Measurements from ENCODE around the gene SFXN2. TPM values are rescaled to one million over a fixed set of nuclear protein-coding genes. Genes with fewer than 3 reads are reported as not detected.
A peak's percentile ranks its signal among the peaks of the same experiment; 100 is the strongest.

The SFXN2 gene
- total and polyA plus RNA-seq, 5 experiments from 2014 or later = 6.6 to 32.6 (median 16.5) TPM

DNA sequence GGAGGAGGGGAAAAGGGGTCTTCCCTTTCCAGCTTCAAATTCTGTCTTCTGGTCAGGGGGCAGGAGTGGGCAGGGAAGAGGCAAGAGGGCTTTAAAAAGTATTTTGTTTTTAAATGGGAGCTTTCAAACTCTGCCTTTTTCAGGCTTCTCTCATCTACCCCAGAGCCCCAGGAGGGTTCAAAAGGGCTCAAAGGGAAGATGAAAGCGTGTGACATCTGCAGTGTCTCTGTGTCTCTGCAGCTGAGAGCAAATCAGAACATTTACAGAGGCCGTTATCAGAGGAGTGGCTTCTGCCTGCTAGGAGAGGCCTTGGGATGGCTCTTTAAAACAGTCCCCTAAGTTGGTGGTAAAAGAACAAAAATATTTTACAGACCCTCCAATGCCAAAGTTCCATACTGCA is 39.9 kb upstream of the SFXN2 start:
- H3K4me3 Mint-ChIP-seq = peak overlapping the region; percentile 75 to 91 (median 87)
- DNase-seq = peak in 3 of 10 donors; percentile 33 to 37 (median 34)
- no peaks in the 10 kb centered on the region for H3K9me3 Mint-ChIP-seq
- peak overlapping the region; percentile 90 to 98 (median 96) for H3K27ac Mint-ChIP-seq
- POLR2A ChIA-PET = interaction anchor here (0.5 to 29.2 kb wide), 9 partner anchors 12 to 680 kb away, joined by 3 to 624 read pairs (median 7); partner anchors contain the start of genes ARL3, SFXN2, SUFU and TRIM8
- peak; percentile 69 for ATAC-seq
- no peaks in the 10 kb centered on the region for H3K27me3 Mint-ChIP-seq
- H3K4me1 Mint-ChIP-seq = peaks cover 23 to 78% (median 57%) of the 10 kb centered on the region in 4 donors
- H3K36me3 Mint-ChIP-seq = no peaks in the 10 kb centered on the region

DNA sequence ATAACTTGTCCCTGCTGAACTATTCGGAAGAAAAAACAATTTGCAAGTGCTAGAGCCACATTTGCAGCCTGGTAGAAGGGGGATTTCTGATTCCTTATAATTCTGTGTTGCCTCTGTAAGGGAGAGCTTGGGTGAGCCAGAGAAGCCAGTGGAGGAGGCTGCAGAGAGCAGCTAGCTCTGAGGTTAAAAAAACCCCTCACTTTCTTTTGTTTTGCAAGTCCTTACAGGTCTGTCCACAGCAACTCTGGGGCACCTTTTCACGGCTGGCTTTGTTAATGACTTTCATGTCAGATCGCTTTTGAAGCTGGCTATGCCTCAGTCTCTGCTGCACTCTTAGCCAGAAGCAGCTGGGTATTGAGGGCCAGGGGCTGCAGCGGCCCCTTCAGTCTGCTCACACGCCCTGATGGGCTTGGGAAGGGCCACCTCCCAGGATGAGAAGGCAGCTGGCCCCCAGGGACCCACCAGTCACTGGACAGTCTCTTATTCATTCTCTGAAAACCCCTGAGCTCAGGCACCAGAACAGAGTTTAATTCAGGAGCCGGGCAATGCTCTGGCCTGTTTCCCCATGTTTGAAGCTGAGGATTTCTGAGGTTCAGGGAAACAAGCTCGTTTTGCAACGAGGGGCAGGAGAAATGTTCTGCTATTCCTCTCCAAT is 39.3 kb upstream of the SFXN2 start:
- Mint-ChIP-seq H3K4me3 (peak overlapping the region; percentile 75 to 91 (median 87)), H3K27me3 (no peaks in the 10 kb centered on the region), H3K27ac (peak overlapping the region; percentile 90 to 98 (median 96)), H3K4me1 (peaks cover 23 to 73% (median 55%) of the 10 kb centered on the region in 4 donors), H3K9me3 (no peaks in the 10 kb centered on the region), H3K36me3 (no peaks in the 10 kb centered on the region)
- DNase-seq (peak in 3 of 10 donors; percentile 20 to 32 (median 31)), ATAC-seq (peak; percentile 13 to 18)
- POLR2A ChIA-PET = interaction anchor here (0.7 to 29.2 kb wide), 8 partner anchors 13 to 517 kb away, joined by 3 to 624 read pairs (median 14); partner anchors contain the start of genes ARL3, SFXN2, SUFU and TRIM8

DNA sequence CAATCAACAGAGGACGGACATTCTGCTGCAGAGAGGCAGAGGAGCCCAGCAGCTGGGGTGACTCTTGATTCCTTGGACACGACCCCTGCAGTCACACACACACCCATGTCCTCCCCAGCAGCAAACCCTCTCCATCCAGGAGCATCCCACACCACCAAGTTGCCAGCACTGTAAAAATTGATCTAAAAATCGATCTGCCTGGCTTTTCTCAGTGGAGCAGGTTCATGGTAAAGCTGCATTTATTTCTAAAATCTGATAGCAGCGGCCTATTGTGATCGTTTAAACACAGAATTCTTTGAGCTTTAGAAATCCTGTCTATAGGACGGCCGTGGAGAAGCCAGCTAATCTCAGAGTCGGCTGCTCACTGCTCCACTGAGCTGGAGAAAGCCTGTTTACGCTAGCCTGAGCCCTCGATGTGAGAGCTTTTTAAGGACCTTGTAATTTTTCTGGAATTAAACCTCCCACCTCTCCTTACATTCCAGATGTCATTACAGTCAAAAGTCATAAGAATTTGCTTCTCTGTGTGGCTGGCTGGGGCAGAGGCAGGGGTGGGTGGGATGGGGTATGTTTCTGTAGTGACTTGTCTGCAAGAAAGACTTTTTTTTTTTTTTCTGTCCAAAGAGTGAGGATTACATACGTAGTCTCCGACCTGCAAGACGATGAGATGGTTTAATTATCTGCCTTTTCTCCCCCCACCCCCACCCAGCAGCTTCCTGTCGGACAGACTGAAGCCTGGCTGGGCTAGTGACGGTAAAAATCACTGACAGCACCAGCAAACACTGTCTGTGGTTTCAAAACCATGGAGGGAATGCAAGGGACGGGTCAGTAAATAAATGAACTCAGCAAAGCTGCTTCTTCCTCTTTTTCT is 38.5 kb upstream of the SFXN2 start:
- Mint-ChIP-seq H3K4me3 (peak overlapping the region; percentile 16 to 91 (median 86)), H3K27me3 (no peaks in the 10 kb centered on the region), H3K27ac (peak overlapping the region; percentile 90 to 98 (median 96)), H3K9me3 (no peaks in the 10 kb centered on the region), H3K36me3 (no peaks in the 10 kb centered on the region), H3K4me1 (peaks cover 22 to 66% (median 51%) of the 10 kb centered on the region in 4 donors)
- DNase-seq = peak in 1 of 10 donors; percentile 14
- ATAC-seq = no peak
- POLR2A ChIA-PET = interaction anchor here (0.9 to 29.2 kb wide), 6 partner anchors 12 to 38 kb away, joined by 3 to 624 read pairs (median 22); partner anchors contain the start of genes ARL3, SFXN2 and TRIM8

DNA sequence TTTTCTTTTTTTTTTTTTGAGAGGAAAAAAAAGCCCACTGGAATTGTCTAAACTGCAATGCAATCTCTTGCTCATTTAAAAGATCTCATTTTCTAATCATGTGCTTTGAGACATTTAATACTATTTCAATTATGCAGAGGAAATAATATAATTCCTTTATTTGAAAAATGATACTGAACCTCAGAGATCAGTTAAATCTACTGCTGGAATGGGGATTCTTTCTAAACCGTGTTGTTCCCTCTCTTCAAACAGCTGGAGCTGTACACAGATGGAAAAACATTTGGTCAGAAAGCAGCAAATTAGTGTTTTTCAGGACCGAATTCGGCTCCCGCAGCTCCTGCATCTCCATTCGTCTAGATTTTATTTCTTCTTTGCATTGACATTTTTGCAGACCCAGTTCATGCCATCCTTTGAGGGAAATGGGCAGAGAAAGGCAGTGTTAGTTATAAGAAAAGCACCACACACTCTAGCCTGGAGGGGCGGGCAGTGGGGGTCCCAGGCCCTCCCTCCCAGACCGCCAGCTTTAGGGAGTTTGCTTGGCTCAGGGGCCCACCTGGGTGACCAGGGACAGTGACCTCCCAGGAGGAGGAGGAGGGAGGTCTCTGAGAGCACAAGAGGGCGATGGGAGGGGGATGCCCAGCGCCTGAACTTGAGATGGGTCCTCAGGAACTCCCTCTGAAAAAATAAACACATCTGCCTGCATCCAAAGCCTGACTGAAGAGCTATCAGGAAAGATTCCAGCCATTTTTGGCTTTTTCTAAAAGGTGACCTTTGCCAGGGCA is 37.7 kb upstream of the SFXN2 start:
- H3K36me3 Mint-ChIP-seq = no peaks in the 10 kb centered on the region
- peak overlapping the region in 8 of 10 donors; percentile 62 to 98 (median 96) for H3K27ac Mint-ChIP-seq
- no peak for ATAC-seq
- H3K4me1 Mint-ChIP-seq = peaks cover 24 to 66% (median 56%) of the 10 kb centered on the region in 4 donors
- peak overlapping the region in 8 of 10 donors; percentile 2 to 91 (median 31) for H3K4me3 Mint-ChIP-seq
- peak in 1 of 10 donors; percentile 4 for DNase-seq
- no peaks in the 10 kb centered on the region for H3K9me3 Mint-ChIP-seq
- H3K27me3 Mint-ChIP-seq = no peaks in the 10 kb centered on the region
- POLR2A ChIA-PET = interaction anchor here (0.9 to 29.2 kb wide), 5 partner anchors 15 to 38 kb away, joined by 3 to 624 read pairs (median 24); partner anchors contain the start of genes ARL3, SFXN2 and TRIM8

DNA sequence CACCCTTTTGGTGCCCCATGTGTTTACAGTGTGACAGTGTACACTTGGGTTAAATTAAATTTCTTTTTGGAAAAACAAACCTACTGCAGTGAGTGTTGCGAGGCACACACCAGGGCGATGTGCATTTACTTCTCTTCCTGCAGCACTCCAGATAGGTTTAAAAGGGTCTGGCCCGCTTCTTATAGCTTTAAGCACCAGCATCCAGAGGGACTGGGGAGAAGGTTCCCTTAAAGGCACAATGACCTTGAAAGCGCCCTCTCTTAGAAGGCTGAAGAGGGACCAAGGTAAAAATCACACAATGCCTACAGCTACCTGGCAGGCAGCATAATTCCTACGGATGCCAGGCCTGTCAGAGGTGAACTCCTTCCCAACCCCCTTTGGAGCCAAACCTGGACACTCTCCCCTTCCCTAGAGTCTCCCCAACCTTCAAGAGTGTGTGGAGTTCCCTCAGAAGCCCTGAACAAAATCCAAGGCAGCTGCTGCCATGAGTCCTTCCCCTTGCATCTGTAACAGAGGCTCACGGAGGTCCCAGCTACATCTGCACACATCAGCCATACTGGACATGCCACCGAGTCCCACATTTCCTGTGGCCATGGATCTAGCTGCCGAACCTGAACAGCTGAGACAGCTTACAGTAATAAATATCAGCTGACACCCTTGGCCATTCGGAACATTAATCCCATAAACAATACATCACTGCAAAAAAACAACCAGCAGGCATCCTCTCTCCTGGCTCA is 36.9 kb upstream of the SFXN2 start:
- Mint-ChIP-seq H3K4me3 (no peak overlapping the region), H3K4me1 (peaks cover 30 to 72% (median 63%) of the 10 kb centered on the region in 4 donors), H3K27me3 (no peaks in the 10 kb centered on the region), H3K27ac (peak overlapping the region in 8 of 10 donors; percentile 19 to 75 (median 58)), H3K36me3 (no peaks in the 10 kb centered on the region), H3K9me3 (no peaks in the 10 kb centered on the region)
- DNase-seq = peak in 1 of 10 donors; percentile 2
- POLR2A ChIA-PET = interaction anchor here (0.6 to 29.2 kb wide), 7 partner anchors 15 to 1615 kb away, joined by 3 to 624 read pairs (median 3); partner anchors contain the start of genes ARL3, NT5C2, SFXN2 and TRIM8
- no peak for ATAC-seq

DNA sequence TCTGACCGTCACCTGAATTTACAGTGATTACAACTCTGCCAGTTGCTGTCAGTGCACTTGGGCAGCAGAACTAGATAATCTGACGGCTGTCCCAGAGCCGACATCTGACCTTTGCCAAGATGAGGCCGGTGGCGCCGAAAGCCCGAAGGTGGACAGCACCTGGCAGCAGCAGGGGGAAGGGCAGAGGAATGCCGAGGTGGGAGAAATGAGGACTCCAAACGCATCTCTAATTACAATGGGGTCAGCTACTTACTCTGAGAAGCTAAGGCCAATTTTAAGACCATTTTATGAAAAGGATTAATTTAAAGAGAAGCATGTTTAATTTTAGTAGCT is 36.4 kb upstream of the SFXN2 start:
- H3K4me1 Mint-ChIP-seq = peaks cover 27 to 67% (median 59%) of the 10 kb centered on the region in 4 donors
- H3K27ac Mint-ChIP-seq = peak overlapping the region in 4 of 10 donors; percentile 32 to 75 (median 48)
- POLR2A ChIA-PET = interaction anchor here (0.6 to 29.2 kb wide), 5 partner anchors 16 to 1616 kb away, joined by 3 to 624 read pairs (median 3); partner anchors contain the start of genes NT5C2 and TRIM8

DNA sequence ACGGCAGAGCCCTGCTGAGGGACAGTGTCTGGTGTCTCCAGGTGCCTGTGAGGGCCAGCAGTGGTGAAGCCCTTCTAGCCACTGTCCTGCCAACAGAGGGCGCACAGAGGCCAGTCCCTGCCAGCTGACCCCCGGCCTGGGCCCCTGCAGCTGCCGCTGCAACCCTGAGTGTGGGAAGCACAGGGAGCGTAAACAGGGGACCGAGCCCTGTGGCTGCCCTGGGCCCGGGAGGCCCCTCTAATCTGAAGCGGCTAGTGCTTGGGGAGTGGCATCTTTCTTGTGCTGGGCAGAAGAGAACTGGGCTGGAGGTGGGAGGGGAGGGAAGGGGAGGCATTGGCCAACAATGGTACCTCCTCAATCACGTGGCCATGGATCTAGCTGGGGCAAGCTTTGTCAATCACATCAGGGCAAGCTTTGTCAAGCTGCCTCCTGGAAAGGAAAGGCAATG is 35.6 kb upstream of the SFXN2 start:
- no peaks in the 10 kb centered on the region for H3K9me3 Mint-ChIP-seq
- peak overlapping the region in 1 of 10 donors; percentile 37 for H3K4me3 Mint-ChIP-seq
- no peaks in the 10 kb centered on the region for H3K27me3 Mint-ChIP-seq
- peak overlapping the region in 5 of 10 donors; percentile 35 to 90 (median 82) for H3K27ac Mint-ChIP-seq
- POLR2A ChIA-PET = interaction anchor here (0.6 to 29.2 kb wide), 3 partner anchors 9 to 27 kb away, joined by 3 to 624 read pairs (median 4); partner anchors contain the start of gene TRIM8
- DNase-seq (no peak), ATAC-seq (no peak)
- peaks cover 21 to 61% (median 53%) of the 10 kb centered on the region in 4 donors for H3K4me1 Mint-ChIP-seq
- no peaks in the 10 kb centered on the region for H3K36me3 Mint-ChIP-seq

More for the DNA sequence above, 36.4 kb upstream of the SFXN2 start:
- H3K9me3 Mint-ChIP-seq = no peaks in the 10 kb centered on the region
- H3K27me3 Mint-ChIP-seq = no peaks in the 10 kb centered on the region
- no peak for ATAC-seq
- no peaks in the 10 kb centered on the region for H3K36me3 Mint-ChIP-seq
- no peak overlapping the region for H3K4me3 Mint-ChIP-seq
- DNase-seq = no peak

DNA sequence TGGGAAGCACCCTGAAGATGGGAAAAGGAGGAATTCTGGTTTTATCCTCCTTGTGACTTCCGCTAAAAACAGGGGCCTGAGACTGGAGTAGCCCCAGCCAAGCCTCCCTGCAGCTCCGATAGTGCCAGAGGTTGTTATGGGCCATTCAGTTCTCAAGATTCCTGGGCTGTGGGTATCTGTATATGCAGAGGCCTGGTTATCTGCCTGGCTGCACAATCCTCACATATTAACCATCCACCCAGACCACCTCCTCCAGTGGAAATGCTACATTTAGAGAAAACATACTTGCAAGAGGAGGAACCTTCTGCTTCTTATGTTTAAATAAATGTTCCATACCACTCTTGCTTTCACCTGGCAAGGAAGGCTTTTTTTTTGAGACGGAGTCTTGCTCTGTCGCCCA is 34.8 kb upstream of the SFXN2 start:
- POLR2A ChIA-PET = interaction anchor here (2.5 to 29.2 kb wide), 2 partner anchors 28 to 34 kb away, joined by 8 to 624 read pairs; partner anchors contain the start of genes ARL3, SFXN2 and TRIM8
- H3K27ac Mint-ChIP-seq = peak overlapping the region in 1 of 10 donors; percentile 62
- no peaks in the 10 kb centered on the region for H3K9me3 Mint-ChIP-seq
- no peaks in the 10 kb centered on the region for H3K36me3 Mint-ChIP-seq
- ATAC-seq (no peak), DNase-seq (no peak)
- H3K4me1 Mint-ChIP-seq = peaks cover 17 to 54% (median 46%) of the 10 kb centered on the region in 4 donors
- H3K27me3 Mint-ChIP-seq = no peaks in the 10 kb centered on the region
- no peak overlapping the region for H3K4me3 Mint-ChIP-seq

DNA sequence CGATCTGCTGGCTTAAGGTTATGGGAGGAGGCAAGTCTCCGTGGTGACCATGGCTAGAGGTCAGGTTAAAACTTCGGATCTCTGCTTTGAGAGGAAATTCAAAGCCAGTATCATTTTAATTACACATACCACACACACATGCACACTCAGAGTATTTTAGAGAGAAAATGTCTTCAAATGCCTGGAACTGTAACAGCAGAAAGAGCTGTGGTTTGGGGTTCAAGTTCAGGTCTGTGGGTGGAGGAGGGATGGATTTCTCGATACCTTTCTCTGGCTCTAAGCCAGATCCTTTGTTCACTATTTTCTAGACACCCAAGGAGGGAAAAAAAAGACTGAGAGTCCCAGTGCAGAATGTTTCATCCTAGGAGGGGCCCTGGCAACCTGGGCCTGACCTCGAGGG is 32.7 kb upstream of the SFXN2 start:
- H3K27me3 Mint-ChIP-seq = no peaks in the 10 kb centered on the region
- H3K4me1 Mint-ChIP-seq = peaks cover 8 to 34% (median 28%) of the 10 kb centered on the region in 4 donors
- no peak for DNase-seq
- H3K9me3 Mint-ChIP-seq = no peaks in the 10 kb centered on the region
- H3K27ac Mint-ChIP-seq = peak overlapping the region in 4 of 10 donors; percentile 57 to 73 (median 70)
- ATAC-seq = no peak
- peaks cover 0 to 5% (median 4%) of the 10 kb centered on the region in 3 donors for H3K36me3 Mint-ChIP-seq
- POLR2A ChIA-PET = interaction anchor here (0.6 to 2.5 kb wide), 4 partner anchors 32 to 317 kb away, joined by 3 to 8 read pairs (median 5); partner anchors contain the start of genes ARL3, SFXN2 and TRIM8
- peak overlapping the region in 2 of 10 donors; percentile 4 to 11 for H3K4me3 Mint-ChIP-seq

DNA sequence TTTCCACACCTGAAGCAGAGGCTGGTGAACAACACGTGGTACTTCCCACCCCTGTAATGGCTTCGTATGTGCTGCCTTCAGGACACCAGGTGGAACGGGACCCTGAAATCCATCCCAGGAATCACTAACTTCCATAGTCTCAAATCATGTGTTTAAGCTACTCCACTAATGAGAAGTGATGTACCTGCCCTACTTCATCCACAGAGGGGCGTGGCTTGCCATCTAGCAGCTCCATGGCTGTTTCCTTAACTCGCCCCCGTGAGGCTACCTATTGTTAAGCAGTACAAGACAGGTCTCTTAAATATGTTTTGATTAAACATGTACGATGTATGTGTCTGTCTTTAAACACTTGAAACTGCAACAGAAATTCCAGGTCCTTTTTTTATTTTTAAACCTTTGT is 32.0 kb upstream of the SFXN2 start:
- DNase-seq (peak in 5 of 10 donors; percentile 23 to 72 (median 33)), ATAC-seq (peak; percentile 86 to 88)
- no peaks in the 10 kb centered on the region for H3K27me3 Mint-ChIP-seq
- peak overlapping the region in 5 of 10 donors; percentile 18 to 72 (median 54) for H3K27ac Mint-ChIP-seq
- peak overlapping the region in 3 of 10 donors; percentile 1 to 65 (median 39) for H3K4me3 Mint-ChIP-seq
- peaks cover 8 to 31% (median 24%) of the 10 kb centered on the region in 4 donors for H3K4me1 Mint-ChIP-seq
- H3K9me3 Mint-ChIP-seq = no peaks in the 10 kb centered on the region
- POLR2A ChIA-PET = interaction anchor here (1.2 to 1.4 kb wide), 2 partner anchors 36 to 38 kb away, joined by 4 to 6 read pairs; partner anchors contain the start of gene TRIM8
- peaks cover 0 to 5% (median 4%) of the 10 kb centered on the region in 3 donors for H3K36me3 Mint-ChIP-seq
